H1 (cell line): ENCODE measurements around the gene TMEM72. TPM values are rescaled to one million over a fixed set of nuclear protein-coding genes. Genes with fewer than 3 reads are reported as not detected.

Experiments used
- CTCF ChIA-PET: fragments of 300-600 bp; sonication (Branson Sonifier 250); formaldehyde crosslinking; loops from one replicate; lab custom pipeline; 2021; ENCODE audit not compliant: partially characterized antibody; lab: Charles Lee
- POLR2A ChIA-PET: fragments of 300-600 bp; sonication (Branson Sonifier 250); formaldehyde crosslinking; loops from one replicate; lab custom pipeline; 2021; ENCODE audit warnings: inconsistent platforms; ENCODE audit not compliant: partially characterized antibody; lab: Charles Lee
- DNase-seq, 2 experiments: peaks; one replicate each; pipeline versions ENCODE4 v3.0.0 to v3.0.0-alpha.2; 2010 to 2022; ENCODE audit warnings: low spot score in 2 of 2, low read depth in 1 of 2, mixed read lengths in 1 of 2
- FAIRE-seq: peaks from 2 replicates; lab custom pipeline; 2011; peaks lifted over from hg19 to GRCh38; lab: Jason Lieb, UNC
- H2AFZ ChIP-seq: 2 replicates; pipeline ENCODE4 v1.8.1; 2012; ENCODE audit warnings: low read length, inconsistent platforms
- H2AK5ac ChIP-seq: 2 replicates; pipeline ENCODE4 v1.6.1; 2013; ENCODE audit warnings: low read depth, low read length
- H2BK120ac ChIP-seq: replicated peaks from 2 replicates; pipeline ENCODE3; 2013; ENCODE audit warnings: low read depth, low read length, inconsistent platforms
- H2BK12ac ChIP-seq: 2 replicates; pipeline ENCODE4 v1.6.1; 2013; ENCODE audit warnings: low read depth, low read length
- H2BK15ac ChIP-seq: 2 replicates; pipeline ENCODE4 v1.6.1; 2013; ENCODE audit warnings: low read length
- H2BK20ac ChIP-seq: 2 replicates; pipeline ENCODE4 v1.6.1; 2013; ENCODE audit warnings: low read length
- H2BK5ac ChIP-seq: 2 replicates; pipeline ENCODE4 v1.6.1; 2013; ENCODE audit warnings: low read depth, low read length
- H3K14ac ChIP-seq: 2 replicates; pipeline ENCODE4 v1.6.1; 2013; ENCODE audit warnings: inconsistent platforms; ENCODE audit not compliant: insufficient read length
- H3K18ac ChIP-seq: 2 replicates; pipeline ENCODE4 v1.6.1; 2013; ENCODE audit warnings: low read length; ENCODE audit errors: extremely low read depth
- H3K23ac ChIP-seq: 2 replicates; pipeline ENCODE4 v1.6.1; 2013; ENCODE audit warnings: inconsistent platforms; ENCODE audit not compliant: insufficient read length
- H3K23me2 ChIP-seq: 2 replicates; pipeline ENCODE4 v1.6.1; 2013; ENCODE audit warnings: low read depth, low read length
- H3K27ac ChIP-seq: 2 replicates; pipeline ENCODE4 v1.6.1; 2011; ENCODE audit warnings: low read depth, low read length, inconsistent platforms
- H3K27me3 ChIP-seq, 4 experiments: replicated peaks in 1 of 4; 1 replicate in 1 of 4; 2 replicates in 3 of 4; pipeline versions ENCODE4 v1.6.1 to v1.8.1; 2011 to 2013; ENCODE audit warnings: low read length in 3 of 4, mild to moderate bottlenecking in 3 of 4, inconsistent platforms in 2 of 4, mixed read lengths in 2 of 4, moderate library complexity in 1 of 4; ENCODE audit not compliant: control insufficient read depth in 3 of 4, insufficient read depth in 3 of 4; ENCODE audit errors: extremely low read depth in 1 of 4
- H3K36me3 ChIP-seq, 4 experiments: 2 replicates each; pipeline versions ENCODE4 v1.6.1 to v1.8.1; 2011 to 2013; ENCODE audit warnings: mild to moderate bottlenecking in 4 of 4, low read length in 3 of 4, moderate library complexity in 2 of 4, control low read depth in 1 of 4, inconsistent platforms in 1 of 4; ENCODE audit not compliant: insufficient read depth in 4 of 4, control insufficient read depth in 2 of 4
- H3K4ac ChIP-seq: replicated peaks from 2 replicates; pipeline ENCODE3; 2013; ENCODE audit warnings: low read length, low read depth, mixed read lengths, inconsistent platforms; ENCODE audit not compliant: insufficient read length
- H3K4me1 ChIP-seq, 4 experiments: replicated peaks in 1 of 4; 1 replicate in 1 of 4; 2 replicates in 3 of 4; pipeline versions ENCODE4 v1.6.1 to v1.8.1; 2011 to 2013; ENCODE audit warnings: low read length in 3 of 4, inconsistent platforms in 2 of 4, mixed read lengths in 1 of 4; ENCODE audit not compliant: insufficient read depth in 4 of 4, control insufficient read depth in 3 of 4
- H3K4me2 ChIP-seq, 2 experiments: 2 replicates each; pipeline versions ENCODE4 v1.6.1 to v1.8.1; 2011 to 2013; ENCODE audit warnings: low read depth in 2 of 2, low read length in 2 of 2, control low read depth in 1 of 2, inconsistent platforms in 1 of 2, mild to moderate bottlenecking in 1 of 2; ENCODE audit not compliant: insufficient read depth in 1 of 2
- H3K4me3 ChIP-seq, 4 experiments: fragments of 200-600, 300-600 bp in 1 of 4; sonication (generic), shearing (Covaris generic), sonication (Bioruptor Twin) in 1 of 4; 2 replicates each; pipeline versions ENCODE4 v1.5.1 to v1.8.1; 2011 to 2016; ENCODE audit warnings: low read length in 4 of 4, low read depth in 3 of 4, control low read depth in 2 of 4, inconsistent platforms in 2 of 4, mild to moderate bottlenecking in 2 of 4, mixed read lengths in 1 of 4, moderate library complexity in 1 of 4; ENCODE audit not compliant: insufficient read depth in 2 of 4; ENCODE audit errors: extremely low read depth in 1 of 4
- H3K56ac ChIP-seq: replicated peaks from 2 replicates; pipeline ENCODE3; 2013; ENCODE audit warnings: low read depth, mild to moderate bottlenecking, mixed read lengths, low read length, inconsistent platforms; ENCODE audit not compliant: insufficient read length
- H3K79me1 ChIP-seq: 2 replicates; pipeline ENCODE4 v1.6.1; 2013; ENCODE audit warnings: low read depth, low read length, control low read depth
- H3K79me2 ChIP-seq, 2 experiments: 2 replicates each; pipeline versions ENCODE4 v1.6.1 to v1.8.1; 2012 to 2013; ENCODE audit warnings: low read length in 2 of 2, mild to moderate bottlenecking in 2 of 2, inconsistent platforms in 1 of 2; ENCODE audit not compliant: insufficient read depth in 2 of 2, control insufficient read depth in 1 of 2
- H3K9ac ChIP-seq, 4 experiments: replicated peaks in 1 of 4; 1 replicate in 1 of 4; 2 replicates in 3 of 4; pipeline versions ENCODE4 v1.6.1 to v1.8.1; 2011 to 2013; ENCODE audit warnings: low read depth in 3 of 4, low read length in 3 of 4, control low read depth in 2 of 4, mild to moderate bottlenecking in 2 of 4, moderate library complexity in 2 of 4, inconsistent platforms in 1 of 4; ENCODE audit errors: extremely low read depth in 1 of 4
- H3K9me3 ChIP-seq, 2 experiments: 2 replicates each; pipeline versions ENCODE4 v1.6.1 to v1.8.1; 2012 to 2013; ENCODE audit warnings: mild to moderate bottlenecking in 2 of 2, moderate library complexity in 2 of 2, control low read depth in 1 of 2, inconsistent platforms in 1 of 2, low read depth in 1 of 2, low read length in 1 of 2, mixed read lengths in 1 of 2; ENCODE audit not compliant: insufficient read depth in 2 of 2
- H4K20me1 ChIP-seq, 2 experiments: replicated peaks in 1 of 2; 2 replicates each; pipeline versions ENCODE3 to v1.8.1; 2011 to 2013; ENCODE audit warnings: inconsistent platforms in 2 of 2, low read length in 2 of 2, mild to moderate bottlenecking in 1 of 2; ENCODE audit not compliant: insufficient read depth in 2 of 2, control insufficient read depth in 1 of 2
- H4K5ac ChIP-seq: 2 replicates; pipeline ENCODE4 v1.6.1; 2013; ENCODE audit warnings: low read length, low read depth, mixed read lengths, inconsistent platforms; ENCODE audit not compliant: insufficient read length
- H4K8ac ChIP-seq: 2 replicates; pipeline ENCODE4 v1.8.0; 2013; ENCODE audit warnings: mild to moderate bottlenecking, moderate library complexity, low read length, inconsistent platforms; ENCODE audit not compliant: insufficient read depth; ENCODE audit errors: extremely low read depth
- H4K91ac ChIP-seq: replicated peaks from 2 replicates; pipeline ENCODE3; 2013; ENCODE audit warnings: low read length, mixed read lengths, inconsistent platforms; ENCODE audit not compliant: insufficient read length
- BACH1 ChIP-seq: IDR thresholded peaks from 2 replicates; pipeline ENCODE4 v1.6.1; 2012; ENCODE audit warnings: low read length, improper control_type of control experiment
- CBX8 ChIP-seq: fragments of 300-800, 300-1000 bp; sonication (generic); IDR thresholded peaks from 2 replicates; pipeline ENCODE4 v1.7.1; 2016; ENCODE audit warnings: low read depth, low read length, borderline replicate concordance
- CTBP2 ChIP-seq: IDR thresholded peaks from 2 replicates; pipeline ENCODE4 v1.7.0; 2011; ENCODE audit warnings: borderline replicate concordance, mild to moderate bottlenecking, moderate library complexity, mixed read lengths, low read length; ENCODE audit not compliant: insufficient read depth, insufficient read length
- EZH2 ChIP-seq: fragments of 200-600 bp; sonication (generic); IDR thresholded peaks from 2 replicates; pipeline ENCODE4 v1.7.1; 2012; ENCODE audit warnings: low read depth, mild to moderate bottlenecking, moderate library complexity, low read length, inconsistent platforms; ENCODE audit not compliant: severe bottlenecking
- JUN ChIP-seq: IDR thresholded peaks from 2 replicates; pipeline ENCODE4 v1.6.1; 2011; ENCODE audit warnings: low read depth, mild to moderate bottlenecking, improper control_type of control experiment, low read length
- JUND ChIP-seq: IDR thresholded peaks from 2 replicates; pipeline ENCODE4 v1.6.1; 2011; ENCODE audit warnings: mild to moderate bottlenecking, improper control_type of control experiment, low read length
- KDM4A ChIP-seq: IDR thresholded peaks from one replicate; pipeline ENCODE4 v1.7.1; 2012; ENCODE audit warnings: low read depth, mild to moderate bottlenecking, moderate library complexity, low read length, inconsistent platforms; ENCODE audit not compliant: severe bottlenecking
- KDM5A ChIP-seq: fragments of 200-600 bp; IDR thresholded peaks from 2 replicates; pipeline ENCODE4 v1.7.1; 2012; ENCODE audit warnings: mild to moderate bottlenecking, low read length, inconsistent platforms, mixed read lengths
- PHF8 ChIP-seq: fragments of 200-600 bp; sonication (generic); conservative IDR thresholded peaks from 2 replicates; pipeline ENCODE4 v1.7.1; 2012; ENCODE audit warnings: low read depth, mild to moderate bottlenecking, inconsistent platforms, low read length, moderate library complexity
- POLR2A ChIP-seq, 2 experiments: IDR thresholded peaks; 1 replicate in 1 of 2; 2 replicates in 1 of 2; pipeline ENCODE4 v1.6.1; 2011; ENCODE audit warnings: low read depth in 2 of 2, low read length in 2 of 2, mild to moderate bottlenecking in 2 of 2; ENCODE audit errors: control extremely low read depth in 1 of 2
- SIRT6 ChIP-seq: IDR thresholded peaks from one replicate; pipeline ENCODE4 v1.7.1; 2012; ENCODE audit warnings: low read length, inconsistent platforms
- TBP ChIP-seq: IDR thresholded peaks from 2 replicates; pipeline ENCODE4 v1.6.1; 2011; ENCODE audit warnings: low read depth, low read length, improper control_type of control experiment
- WGBS, 2 experiments: shearing (Covaris generic) in 1 of 2; methylation state at CpG; one replicate each; pipeline versions ENCODE4 v1.1.6 to v1.1.7; 2013 to 2015; ENCODE audit warnings: low lambda C conversion rate in 2 of 2, mixed read lengths in 2 of 2, inconsistent platforms in 1 of 2, low coverage in 1 of 2, missing lambda C conversion rate in 1 of 2; ENCODE audit not compliant: insufficient replicate concordance in 2 of 2, insufficient coverage in 1 of 2, insufficient read length in 1 of 2; ENCODE audit errors: extremely low coverage in 1 of 2, missing lambda C conversion rate in 1 of 2; 5-methylcytosine and 5-hydroxymethylcytosine counted together
- polyA plus RNA-seq, 7 experiments: library from polyadenylated mRNA; depleted of rRNA in 3 of 7; stranded (reverse) in 5 of 7; unstranded in 2 of 7; fragments of >200 nt in 5 of 7; fragments of 200-250 nt in 2 of 7; gene quantifications; 1 replicate in 5 of 7; 2 replicates in 1 of 7; 4 replicates in 1 of 7; pipeline versions ENCODE4 v1.2.1 to v1.2.3, GENCODE V29; 2011 to 2013; ENCODE audit warnings: missing spikeins in 2 of 7, mixed read lengths in 2 of 7
- total RNA-seq: library from RNA; stranded (reverse); fragmentation: NEBNext Ultra II Directional; extraction: Animal tissue kit (Norgen Biotek cat#: 25700); gene quantifications from 2 replicates; pipeline ENCODE4 v1.2.1, GENCODE V29; 2021

TMEM72 gene
- total and polyA plus RNA-seq, 2 of the 8 experiments (the other 6 are each of a cell fraction or from before 2014, with no cell fraction given): not detected

DNA sequence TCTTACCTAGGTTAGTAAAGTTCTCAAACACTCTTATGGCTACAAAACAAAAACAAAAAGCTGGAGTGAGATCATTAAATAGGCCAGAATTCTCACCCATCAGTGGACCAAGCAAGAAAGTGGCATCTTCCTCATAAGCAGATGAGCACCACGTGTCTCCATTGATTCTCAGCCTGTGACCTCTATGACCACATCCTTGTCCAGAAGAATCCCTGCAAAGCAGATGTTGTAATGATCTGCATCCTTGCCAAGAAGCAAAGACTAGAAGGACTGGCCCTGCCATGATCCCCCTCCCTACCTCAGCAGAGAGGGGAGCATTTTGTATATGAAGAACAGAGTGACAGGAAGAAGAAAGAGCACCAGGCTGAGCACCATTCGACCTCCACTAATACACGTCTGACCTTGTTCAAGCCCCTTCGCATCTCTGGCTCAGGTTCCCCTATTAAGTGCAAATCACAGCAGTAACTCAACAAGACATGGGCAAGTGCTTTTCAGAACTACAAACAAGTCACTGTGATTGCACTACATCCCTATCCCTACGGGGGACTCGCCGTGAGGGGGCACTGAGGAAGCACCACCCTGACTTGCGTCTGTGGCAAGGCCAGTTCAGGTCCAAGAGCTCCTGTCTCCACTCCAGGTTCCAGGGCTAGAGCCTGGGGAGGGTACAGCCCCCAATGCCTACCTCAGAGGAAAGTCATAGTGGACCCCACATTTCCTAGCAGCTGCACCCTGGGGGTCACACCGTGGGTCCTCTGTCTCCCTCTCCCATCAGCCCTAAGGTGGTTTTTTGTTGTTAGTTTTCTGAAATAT, 26.3 kb downstream of the TMEM72 start:
- no peak overlapping the region for H3K23ac ChIP-seq
- H4K91ac ChIP-seq: no peak overlapping the region
- no peaks in the 10 kb centered on the region for H3K79me2 ChIP-seq
- H3K9me3 ChIP-seq: no peaks in the 10 kb centered on the region
- no peak overlapping the region for H3K14ac ChIP-seq
- H4K20me1 ChIP-seq: no peaks in the 10 kb centered on the region
- no peaks in the 10 kb centered on the region; a peak in 2 of 7 replicates for H3K27me3 ChIP-seq
- WGBS, 2 experiments: 93% methylated on average over 9 of the region's 9 CpGs; no CpG with 5 or more reads in 1 of the 2 experiments
- no peak overlapping the region for H2BK5ac ChIP-seq
- no peaks in the 10 kb centered on the region for H3K23me2 ChIP-seq
- H4K8ac ChIP-seq: no peak overlapping the region
- no peak overlapping the region for H3K4me3 ChIP-seq
- H2AK5ac ChIP-seq: no peak overlapping the region
- H3K4me1 ChIP-seq: peaks cover 0 to 5% (median under 1%) of the 10 kb centered on the region in 4 experiments; a peak in 2 of 7 replicates
- H3K18ac ChIP-seq: no peak overlapping the region
- no peak overlapping the region for H2BK15ac ChIP-seq
- FAIRE-seq (no peak), DNase-seq (peak in 1 of 2 experiments; percentile 33)
- H3K27ac ChIP-seq: no peak overlapping the region
- no peak overlapping the region for H3K4me2 ChIP-seq
- H3K79me1 ChIP-seq: no peaks in the 10 kb centered on the region
- POLR2A ChIA-PET: no interaction called here
- no peak overlapping the region for H3K4ac ChIP-seq
- no peak overlapping the region for H2BK12ac ChIP-seq
- no peak overlapping the region for H3K9ac ChIP-seq
- H2AFZ ChIP-seq: no peak overlapping the region
- H2BK120ac ChIP-seq: no peak overlapping the region
- H3K36me3 ChIP-seq: no peaks in the 10 kb centered on the region
- H2BK20ac ChIP-seq: no peak overlapping the region
- H4K5ac ChIP-seq: no peak overlapping the region
- H3K56ac ChIP-seq: no peak overlapping the region
- CTCF ChIA-PET: interaction anchor here (1.3 to 10.3 kb wide), 5 partner anchors 9 to 50 kb away, joined by 4 to 119 read pairs (median 117); no protein-coding TSS in a partner anchor
- TF ChIP-seq CTBP2: no peak
- TF ChIP-seq SIRT6: no peak
- TF ChIP-seq BACH1: no peak
- no peak for TF ChIP-seq JUN
- TF ChIP-seq TBP: no peak
- no peak for TF ChIP-seq PHF8
- TF ChIP-seq POLR2A (IDR thresholded peaks at IDR 0.05; ENCODE audit: control extremely low read depth in 1 of 2, low read depth in 2 of 2, low read length in 2 of 2): no peak
- no peak for TF ChIP-seq KDM5A
- TF ChIP-seq JUND: no peak
- TF ChIP-seq EZH2: no peak
- no peak for TF ChIP-seq KDM4A
- no peak for TF ChIP-seq CBX8
